ENCODE measurements around the gene KIF25.
"Not testable (repeated sequence)": the region's sequence is repeated elsewhere in the genome, so short reads cannot be mapped to it uniquely, and the experiment has no call there.

Gene KIF25

GRCh38 chr6:168072730-168073129 is 75.3 kb downstream of the KIF25 start:
- no peak overlapping the region for H3K9ac ChIP-seq (ENCODE audit: low read length in 5 of 5)
- H3K4me1 ChIP-seq (ENCODE audit: control insufficient read depth in 5 of 5, insufficient read depth in 5 of 5, low read length in 5 of 5), result peaks cover 0 to 5% (median 4%) of the 10 kb centered on the region in 5 donors
- peaks cover 0 to 24% (median 15%) of the 10 kb centered on the region in 5 donors for H3K36me3 ChIP-seq (ENCODE audit: control insufficient read depth in 5 of 5, insufficient read depth in 5 of 5, low read length in 5 of 5)

GRCh38 chr6:168073937-168074730 is 76.7 kb downstream of the KIF25 start:
- Histone ChIP-seq H3K36me3 (ENCODE audit: control insufficient read depth in 5 of 5, insufficient read depth in 5 of 5, low read length in 5 of 5) (peaks cover 0 to 24% (median 15%) of the 10 kb centered on the region in 5 donors), H3K9me3 (ENCODE audit: control insufficient read depth in 5 of 5, low read length in 5 of 5) (peaks cover 0 to 3% (median 0%) of the 10 kb centered on the region in 5 donors), H3K9ac (ENCODE audit: low read length in 5 of 5) (no peak overlapping the region), H3K27ac (ENCODE audit: low read depth, low read length) (no peak overlapping the region), H3K4me1 (ENCODE audit: control insufficient read depth in 5 of 5, insufficient read depth in 5 of 5, low read length in 5 of 5) (peaks cover under 1 to 19% (median 18%) of the 10 kb centered on the region in 5 donors), H3K4me3 (ENCODE audit: low read depth in 1 of 5, low read length in 5 of 5) (no peak overlapping the region), H3K27me3 (ENCODE audit: control insufficient read depth in 5 of 5, insufficient read depth in 4 of 5, low read length in 5 of 5) (no peaks in the 10 kb centered on the region)

More at GRCh38 chr6:168072730-168073129, 75.3 kb downstream of the KIF25 start:
- Histone ChIP-seq H3K27me3 (ENCODE audit: control insufficient read depth in 5 of 5, insufficient read depth in 4 of 5, low read length in 5 of 5) (no peaks in the 10 kb centered on the region), H3K27ac (ENCODE audit: low read depth, low read length) (no peak overlapping the region), H3K4me3 (ENCODE audit: low read depth in 1 of 5, low read length in 5 of 5) (no peak overlapping the region), H3K9me3 (ENCODE audit: control insufficient read depth in 5 of 5, low read length in 5 of 5) (peaks cover 0 to 3% (median 0%) of the 10 kb centered on the region in 5 donors)

DNA sequence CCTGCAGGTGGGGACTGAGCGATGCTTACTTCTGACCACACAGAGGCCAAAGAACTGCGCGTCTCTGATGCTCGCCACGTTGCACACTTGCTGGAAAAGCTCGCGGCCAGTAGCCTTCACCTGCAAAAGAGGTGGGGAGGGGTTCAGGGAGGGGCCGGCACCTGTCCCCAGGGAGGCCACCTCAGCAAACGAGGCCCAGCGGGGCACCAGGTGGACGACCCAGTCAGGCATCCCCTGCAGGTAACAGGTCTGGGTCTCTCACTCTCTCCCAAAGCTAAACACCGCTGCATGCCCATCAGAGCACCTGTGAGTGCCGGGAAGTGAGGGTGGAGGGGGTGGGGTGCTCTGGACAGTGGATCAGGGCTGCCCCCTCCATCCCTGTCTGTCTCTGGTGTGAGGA is 77.7 kb downstream of the KIF25 start:
- Histone ChIP-seq H3K27me3 (ENCODE audit: control insufficient read depth in 5 of 5, insufficient read depth in 4 of 5, low read length in 5 of 5) (no peaks in the 10 kb centered on the region), H3K36me3 (ENCODE audit: control insufficient read depth in 5 of 5, insufficient read depth in 5 of 5, low read length in 5 of 5) (peaks cover 0 to 24% (median 15%) of the 10 kb centered on the region in 5 donors), H3K9me3 (ENCODE audit: control insufficient read depth in 5 of 5, low read length in 5 of 5) (peaks cover 0 to 3% (median 0%) of the 10 kb centered on the region in 5 donors), H3K27ac (ENCODE audit: low read depth, low read length) (no peak overlapping the region), H3K4me3 (ENCODE audit: low read depth in 1 of 5, low read length in 5 of 5) (no peak overlapping the region), H3K9ac (ENCODE audit: low read length in 5 of 5) (no peak overlapping the region), H3K4me1 (ENCODE audit: control insufficient read depth in 5 of 5, insufficient read depth in 5 of 5, low read length in 5 of 5) (peaks cover 2 to 29% (median 26%) of the 10 kb centered on the region in 5 donors)

- Histone ChIP-seq H3K4me1 (ENCODE audit: control insufficient read depth in 5 of 5, insufficient read depth in 5 of 5, low read length in 5 of 5) (peaks cover 2 to 29% (median 26%) of the 10 kb centered on the region in 5 donors), H3K9ac (ENCODE audit: low read length in 5 of 5) (no peak overlapping the region), H3K27ac (ENCODE audit: low read depth, low read length) (no peak overlapping the region), H3K27me3 (ENCODE audit: control insufficient read depth in 5 of 5, insufficient read depth in 4 of 5, low read length in 5 of 5) (no peaks in the 10 kb centered on the region), H3K36me3 (ENCODE audit: control insufficient read depth in 5 of 5, insufficient read depth in 5 of 5, low read length in 5 of 5) (peaks cover 0 to 24% (median 15%) of the 10 kb centered on the region in 5 donors), H3K9me3 (ENCODE audit: control insufficient read depth in 5 of 5, low read length in 5 of 5) (peaks cover 0 to 3% (median 0%) of the 10 kb centered on the region in 5 donors), H3K4me3 (ENCODE audit: low read depth in 1 of 5, low read length in 5 of 5) (no peak overlapping the region)
These were observed 78.3 kb downstream of the KIF25 start for GRCh38 chr6:168075787-168076202.

DNA sequence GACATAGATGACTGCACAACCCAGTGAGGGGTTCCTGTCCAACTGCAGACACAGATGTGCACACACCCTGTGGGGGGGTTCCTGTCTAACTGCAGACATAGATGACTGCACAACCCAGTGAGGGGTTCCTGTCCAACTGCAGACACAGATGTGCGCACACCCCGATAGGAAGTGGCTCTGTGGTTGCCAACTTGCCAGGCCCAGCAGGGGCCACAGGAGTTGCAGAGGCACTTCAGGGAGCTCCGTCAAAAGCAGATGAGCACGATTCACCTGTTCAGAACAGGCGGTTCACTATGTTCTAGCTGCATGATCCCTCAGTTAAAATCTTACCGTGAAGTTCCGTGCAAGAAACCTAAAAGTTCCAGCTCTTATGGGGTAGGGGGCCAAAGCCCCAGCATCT is 79.9 kb downstream of the KIF25 start:
- not testable (repeated sequence) for H3K9ac ChIP-seq (ENCODE audit: low read length in 5 of 5); H3K27ac ChIP-seq (ENCODE audit: low read depth, low read length); H3K9me3 ChIP-seq (ENCODE audit: control insufficient read depth in 5 of 5, low read length in 5 of 5); H3K27me3 ChIP-seq (ENCODE audit: control insufficient read depth in 5 of 5, insufficient read depth in 4 of 5, low read length in 5 of 5)
- Histone ChIP-seq H3K4me3 (ENCODE audit: low read depth in 1 of 5, low read length in 5 of 5) (peak overlapping the region in 2 of 5 donors; percentile 76 to 79), H3K36me3 (ENCODE audit: control insufficient read depth in 5 of 5, insufficient read depth in 5 of 5, low read length in 5 of 5) (peaks cover 0 to 24% (median 15%) of the 10 kb centered on the region in 5 donors), H3K4me1 (ENCODE audit: control insufficient read depth in 5 of 5, insufficient read depth in 5 of 5, low read length in 5 of 5) (peaks cover 2 to 30% (median 26%) of the 10 kb centered on the region in 5 donors)

GRCh38 chr6:168078175-168078942 is 80.9 kb downstream of the KIF25 start:
- H3K4me1 ChIP-seq (ENCODE audit: control insufficient read depth in 5 of 5, insufficient read depth in 5 of 5, low read length in 5 of 5), result peaks cover 2 to 40% (median 27%) of the 10 kb centered on the region in 5 donors
- H3K36me3 ChIP-seq (ENCODE audit: control insufficient read depth in 5 of 5, insufficient read depth in 5 of 5, low read length in 5 of 5), result peaks cover 0 to 24% (median 15%) of the 10 kb centered on the region in 5 donors
- peak overlapping the region; percentile 62 to 79 (median 66) for H3K4me3 ChIP-seq (ENCODE audit: low read depth in 1 of 5, low read length in 5 of 5)
- H3K9ac ChIP-seq (ENCODE audit: low read length in 5 of 5), result peak overlapping the region in 3 of 5 donors; percentile 15 to 65 (median 43)
- peaks cover 0 to 3% (median 0%) of the 10 kb centered on the region in 5 donors for H3K9me3 ChIP-seq (ENCODE audit: control insufficient read depth in 5 of 5, low read length in 5 of 5)
- peaks cover 0 to 2% (median 0%) of the 10 kb centered on the region in 5 donors for H3K27me3 ChIP-seq (ENCODE audit: control insufficient read depth in 5 of 5, insufficient read depth in 4 of 5, low read length in 5 of 5)
- H3K27ac ChIP-seq (ENCODE audit: low read depth, low read length), result peak overlapping the region; percentile 6

DNA sequence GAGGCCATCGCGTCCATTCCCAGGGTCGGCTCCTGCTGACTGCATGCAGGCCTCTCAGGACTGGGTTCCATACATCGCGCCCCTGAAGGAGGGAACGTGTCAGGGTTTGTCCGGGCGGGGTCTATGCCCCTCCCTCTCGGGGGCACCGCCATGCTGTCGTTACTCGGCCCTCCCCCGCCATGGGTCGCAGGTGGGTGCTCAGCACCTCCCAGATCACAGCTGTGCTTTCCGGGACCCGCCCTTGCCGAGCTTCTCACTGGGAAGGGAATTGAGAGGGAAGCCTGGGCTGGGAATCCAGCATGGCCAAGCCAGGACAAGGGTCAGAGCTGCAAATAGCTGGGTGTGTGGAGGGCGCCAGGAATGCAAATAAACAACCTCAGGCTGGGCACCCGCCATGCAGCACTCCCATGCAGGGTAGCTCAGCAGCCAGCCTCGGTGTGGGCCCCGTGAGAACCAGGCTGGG is 81.5 kb downstream of the KIF25 start, which contains the start of gene FRMD1:
TSS of gene FRMD1 (minus strand) at position 270 of the 463 bp plus-strand sequence. CDS start at position 152, 118 bp downstream.
- H3K9me3 ChIP-seq (ENCODE audit: control insufficient read depth in 5 of 5, low read length in 5 of 5), result peaks cover 0 to 3% (median 0%) of the 10 kb centered on the region in 5 donors
- peaks cover 0 to 2% (median 0%) of the 10 kb centered on the region in 5 donors for H3K27me3 ChIP-seq (ENCODE audit: control insufficient read depth in 5 of 5, insufficient read depth in 4 of 5, low read length in 5 of 5)
- peaks cover 0 to 17% (median 11%) of the 10 kb centered on the region in 5 donors for H3K36me3 ChIP-seq (ENCODE audit: control insufficient read depth in 5 of 5, insufficient read depth in 5 of 5, low read length in 5 of 5)
- peak within 1 kb of the TSS; percentile 62 to 79 (median 66) for H3K4me3 ChIP-seq (ENCODE audit: low read depth in 1 of 5, low read length in 5 of 5)
- peak within 1 kb of the TSS; percentile 6 for H3K27ac ChIP-seq (ENCODE audit: low read depth, low read length)
- peaks cover 2 to 43% (median 27%) of the 10 kb centered on the region in 5 donors for H3K4me1 ChIP-seq (ENCODE audit: control insufficient read depth in 5 of 5, insufficient read depth in 5 of 5, low read length in 5 of 5)
- peak within 1 kb of the TSS in 3 of 5 donors; percentile 15 to 65 (median 43) for H3K9ac ChIP-seq (ENCODE audit: low read length in 5 of 5)

DNA sequence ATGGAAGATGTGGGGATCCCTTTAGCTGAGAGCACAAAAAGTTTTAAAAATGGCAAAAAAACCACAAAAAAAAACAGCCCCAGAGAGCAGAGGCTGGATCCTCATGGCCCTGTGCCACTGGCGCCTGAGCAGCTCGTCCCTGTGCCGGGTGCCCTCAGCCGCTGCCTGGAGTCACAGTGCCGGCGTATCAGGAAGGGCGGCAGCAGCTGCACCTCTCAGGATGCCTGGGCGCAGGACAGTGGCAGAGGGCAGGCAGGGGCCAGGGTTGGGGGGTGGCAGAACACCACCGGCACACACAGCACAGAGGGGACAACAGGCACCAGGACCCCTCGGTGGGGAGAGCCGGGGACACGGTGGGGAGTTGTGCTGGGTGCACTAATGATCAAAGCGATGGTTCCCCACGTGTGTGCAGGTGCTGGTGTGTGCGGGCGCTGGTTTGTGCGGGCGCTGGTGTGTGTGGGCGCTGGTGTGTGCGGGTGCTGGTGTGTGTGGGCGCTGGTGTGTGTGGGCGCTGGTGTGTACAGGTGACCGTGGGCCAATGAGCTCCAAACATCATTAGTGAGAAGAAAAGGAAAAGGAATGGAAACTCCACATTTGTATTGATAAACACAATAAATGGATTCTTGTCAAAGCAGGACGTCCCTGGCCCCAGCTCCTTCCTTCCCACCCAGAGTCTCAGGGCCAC is 83.1 kb downstream of the KIF25 start:
- H3K36me3 ChIP-seq (ENCODE audit: control insufficient read depth in 5 of 5, insufficient read depth in 5 of 5, low read length in 5 of 5), result peaks cover 0 to 2% (median 0%) of the 10 kb centered on the region in 5 donors
- no peaks in the 10 kb centered on the region for H3K9me3 ChIP-seq (ENCODE audit: control insufficient read depth in 5 of 5, low read length in 5 of 5)
- no peak overlapping the region for H3K27ac ChIP-seq (ENCODE audit: low read depth, low read length)
- no peak overlapping the region for H3K9ac ChIP-seq (ENCODE audit: low read length in 5 of 5)
- H3K27me3 ChIP-seq (ENCODE audit: control insufficient read depth in 5 of 5, insufficient read depth in 4 of 5, low read length in 5 of 5), result peaks cover 0 to 2% (median 0%) of the 10 kb centered on the region in 5 donors
- H3K4me1 ChIP-seq (ENCODE audit: control insufficient read depth in 5 of 5, insufficient read depth in 5 of 5, low read length in 5 of 5), result peaks cover 2 to 43% (median 27%) of the 10 kb centered on the region in 5 donors
- H3K4me3 ChIP-seq (ENCODE audit: low read depth in 1 of 5, low read length in 5 of 5), result no peak overlapping the region

DNA sequence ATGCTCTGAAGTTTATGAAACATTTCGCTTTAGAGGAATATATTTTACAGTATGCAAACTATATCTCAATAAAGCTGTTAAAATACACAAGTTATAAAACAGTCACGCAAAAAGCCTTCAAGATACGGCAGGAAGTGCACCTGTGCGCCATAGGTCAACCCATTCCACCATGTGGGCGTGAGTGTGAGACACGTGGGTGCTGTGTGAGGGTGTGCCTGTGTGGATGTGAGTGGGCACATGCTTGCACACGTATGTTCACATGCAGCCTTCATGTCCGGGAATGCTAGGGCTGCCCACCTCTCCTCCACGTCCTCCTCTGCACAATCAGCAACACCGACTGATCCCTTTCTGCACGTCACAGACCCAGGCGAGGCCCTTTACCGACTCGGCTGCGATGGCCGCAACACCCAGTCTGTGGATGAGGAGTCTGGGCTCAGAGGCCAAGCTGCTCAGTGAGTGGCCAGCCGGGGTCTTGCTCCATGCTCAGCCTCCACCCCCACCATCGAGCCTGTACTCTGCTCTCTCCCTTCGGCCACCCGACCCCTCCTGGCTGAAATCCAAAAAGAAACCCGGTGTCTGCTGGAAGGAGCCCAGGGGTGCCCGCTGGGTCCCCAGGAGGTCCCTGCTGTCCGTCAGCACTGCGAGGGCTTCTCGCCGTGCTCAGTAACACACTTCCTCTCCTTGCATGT is 84.5 kb downstream of the KIF25 start:
- Histone ChIP-seq H3K36me3 (ENCODE audit: control insufficient read depth in 5 of 5, insufficient read depth in 5 of 5, low read length in 5 of 5) (no peaks in the 10 kb centered on the region), H3K4me3 (ENCODE audit: low read depth in 1 of 5, low read length in 5 of 5) (no peak overlapping the region), H3K4me1 (ENCODE audit: control insufficient read depth in 5 of 5, insufficient read depth in 5 of 5, low read length in 5 of 5) (peaks cover 2 to 43% (median 27%) of the 10 kb centered on the region in 5 donors), H3K27ac (ENCODE audit: low read depth, low read length) (no peak overlapping the region), H3K27me3 (ENCODE audit: control insufficient read depth in 5 of 5, insufficient read depth in 4 of 5, low read length in 5 of 5) (peaks cover 0 to 2% (median 0%) of the 10 kb centered on the region in 5 donors), H3K9ac (ENCODE audit: low read length in 5 of 5) (no peak overlapping the region), H3K9me3 (ENCODE audit: control insufficient read depth in 5 of 5, low read length in 5 of 5) (no peaks in the 10 kb centered on the region)
